ENCODE data around the gene NCCRP1. TPM values are rescaled to one million over a fixed set of nuclear protein-coding genes. Genes with fewer than 3 reads are reported as not detected.
A peak's percentile ranks its signal among the peaks of the same experiment; 100 is the strongest.
"Not testable (repeated sequence)": the region's sequence is repeated elsewhere in the genome, so short reads cannot be mapped to it uniquely, and the experiment has no call there.

The NCCRP1 gene
- polyA plus RNA-seq, 3 donors = 0.89 to 3.4 (median 1.5) TPM

- DNase-seq (ENCODE audit: low read depth in 3 of 3, low spot score in 2 of 3) = no peak
These were observed 6.9 kb downstream of the NCCRP1 start, which contains the start of gene SYCN for GRCh38 chr19:39203372-39204341. Gene SYCN, minus strand, starts transcription at chr19:39204263. Its CDS starts 9 bp downstream, at chr19:39204254.

- no peak for DNase-seq (ENCODE audit: low read depth in 3 of 3, low spot score in 2 of 3)
These were observed 8.6 kb downstream of the NCCRP1 start for GRCh38 chr19:39205449-39205764.

GRCh38 chr19:39206122-39206521 is 9.4 kb downstream of the NCCRP1 start:
- no peak for DNase-seq (ENCODE audit: low read depth in 3 of 3, low spot score in 2 of 3)

GRCh38 chr19:39207293-39207836 is 10.6 kb downstream of the NCCRP1 start:
- DNase-seq (ENCODE audit: low read depth in 3 of 3, low spot score in 2 of 3) = no peak

GRCh38 chr19:39208175-39208795 is 11.5 kb downstream of the NCCRP1 start:
- no peak for DNase-seq (ENCODE audit: low read depth in 3 of 3, low spot score in 2 of 3)

- DNase-seq (ENCODE audit: low read depth in 3 of 3, low spot score in 2 of 3) = no peak
These were observed 12.4 kb downstream of the NCCRP1 start for GRCh38 chr19:39209196-39209595.

- DNase-seq (ENCODE audit: low read depth in 3 of 3, low spot score in 2 of 3) = no peak
These were observed 15.1 kb downstream of the NCCRP1 start for GRCh38 chr19:39211731-39212374.

- DNase-seq (ENCODE audit: low read depth in 3 of 3, low spot score in 2 of 3) = no peak
These were observed 15.6 kb downstream of the NCCRP1 start for GRCh38 chr19:39212375-39212742.

GRCh38 chr19:39215323-39215722 is 18.6 kb downstream of the NCCRP1 start:
- not testable (repeated sequence) for DNase-seq (ENCODE audit: low read depth in 3 of 3, low spot score in 2 of 3)

- no peak for DNase-seq (ENCODE audit: low read depth in 3 of 3, low spot score in 2 of 3)
These were observed 20.3 kb downstream of the NCCRP1 start for GRCh38 chr19:39217094-39217493.

GRCh38 chr19:39218230-39219007 is 21.7 kb downstream of the NCCRP1 start:
- no peak for DNase-seq (ENCODE audit: low read depth in 3 of 3, low spot score in 2 of 3)

- DNase-seq (ENCODE audit: low read depth in 3 of 3, low spot score in 2 of 3) = not testable (repeated sequence)
These were observed 22.3 kb downstream of the NCCRP1 start for GRCh38 chr19:39219108-39219507.

- DNase-seq (ENCODE audit: low read depth in 3 of 3, low spot score in 2 of 3) = peak in 1 of 3 donors; percentile 49
These were observed 27.0 kb downstream of the NCCRP1 start for GRCh38 chr19:39223703-39224279.

- no peak for DNase-seq (ENCODE audit: low read depth in 3 of 3, low spot score in 2 of 3)
These were observed 28.1 kb downstream of the NCCRP1 start for GRCh38 chr19:39224910-39225309.

- DNase-seq (ENCODE audit: low read depth in 3 of 3, low spot score in 2 of 3) = no peak
These were observed 33.5 kb downstream of the NCCRP1 start for GRCh38 chr19:39230096-39230764.

GRCh38 chr19:39232708-39233107 is 35.9 kb downstream of the NCCRP1 start:
- no peak for DNase-seq (ENCODE audit: low read depth in 3 of 3, low spot score in 2 of 3)

GRCh38 chr19:39236527-39236926 is 39.8 kb downstream of the NCCRP1 start:
- no peak for DNase-seq (ENCODE audit: low read depth in 3 of 3, low spot score in 2 of 3)

- no peak for DNase-seq (ENCODE audit: low read depth in 3 of 3, low spot score in 2 of 3)
These were observed 40.7 kb downstream of the NCCRP1 start for GRCh38 chr19:39237200-39238184.
